Loucy (cell line): Measurements from ENCODE around the gene TUBA1C.

Experiments
- EZH2phosphoT487 ChIP-seq: fragments of 200-600 bp; IDR thresholded peaks from 2 replicates; pipeline ENCODE4 v1.6.1; 2018; ENCODE audit warnings: antibody characterized with exemption, mild to moderate bottlenecking, moderate library complexity, borderline replicate concordance
- TF ChIP-seq, protein P1 (sequence below): fragments of 200-600 bp; sonication (generic); conservative IDR thresholded peaks from 2 replicates; pipeline ENCODE4 v1.5.1; 2014; ENCODE audit warnings: mild to moderate bottlenecking, antibody characterized with exemption, low read length

DNA sequence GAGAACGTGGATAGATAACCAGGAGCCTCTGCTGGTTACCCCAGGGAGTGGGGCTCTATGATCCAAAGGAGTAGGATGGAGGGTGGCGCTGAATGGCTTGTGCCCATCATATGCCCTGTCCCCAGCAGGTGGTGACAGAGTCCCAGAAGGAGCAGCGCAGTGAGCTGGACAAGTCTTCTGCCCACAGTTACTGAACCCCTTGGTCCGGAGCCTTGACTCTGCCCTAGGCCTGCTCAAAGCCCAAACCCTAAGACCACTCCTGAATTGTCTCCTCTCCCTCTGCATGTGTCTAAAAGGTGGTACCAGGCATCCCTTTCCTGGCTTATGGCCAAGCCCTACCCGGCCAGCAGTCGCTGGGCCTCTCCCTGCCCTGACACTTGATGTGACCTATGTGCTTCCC, 33.3 kb downstream of the TUBA1C start:
- no peak for TF ChIP-seq EZH2phosphoT487
- TF ChIP-seq, protein P1, sequence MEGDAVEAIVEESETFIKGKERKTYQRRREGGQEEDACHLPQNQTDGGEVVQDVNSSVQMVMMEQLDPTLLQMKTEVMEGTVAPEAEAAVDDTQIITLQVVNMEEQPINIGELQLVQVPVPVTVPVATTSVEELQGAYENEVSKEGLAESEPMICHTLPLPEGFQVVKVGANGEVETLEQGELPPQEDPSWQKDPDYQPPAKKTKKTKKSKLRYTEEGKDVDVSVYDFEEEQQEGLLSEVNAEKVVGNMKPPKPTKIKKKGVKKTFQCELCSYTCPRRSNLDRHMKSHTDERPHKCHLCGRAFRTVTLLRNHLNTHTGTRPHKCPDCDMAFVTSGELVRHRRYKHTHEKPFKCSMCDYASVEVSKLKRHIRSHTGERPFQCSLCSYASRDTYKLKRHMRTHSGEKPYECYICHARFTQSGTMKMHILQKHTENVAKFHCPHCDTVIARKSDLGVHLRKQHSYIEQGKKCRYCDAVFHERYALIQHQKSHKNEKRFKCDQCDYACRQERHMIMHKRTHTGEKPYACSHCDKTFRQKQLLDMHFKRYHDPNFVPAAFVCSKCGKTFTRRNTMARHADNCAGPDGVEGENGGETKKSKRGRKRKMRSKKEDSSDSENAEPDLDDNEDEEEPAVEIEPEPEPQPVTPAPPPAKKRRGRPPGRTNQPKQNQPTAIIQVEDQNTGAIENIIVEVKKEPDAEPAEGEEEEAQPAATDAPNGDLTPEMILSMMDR: peak; percentile 51
